H1 (cell line): Measurements from ENCODE around the gene RNF6. TPM values are rescaled to one million over a fixed set of nuclear protein-coding genes. Genes with fewer than 3 reads are reported as not detected.

Experiments
- CTCF ChIA-PET: fragments of 300-600 bp; sonication (Branson Sonifier 250); formaldehyde crosslinking; loops from one replicate; lab custom pipeline; 2021; ENCODE audit not compliant: partially characterized antibody; lab: Charles Lee
- POLR2A ChIA-PET: fragments of 300-600 bp; sonication (Branson Sonifier 250); formaldehyde crosslinking; loops from one replicate; lab custom pipeline; 2021; ENCODE audit warnings: inconsistent platforms; ENCODE audit not compliant: partially characterized antibody; lab: Charles Lee
- DNase-seq, 2 experiments: peaks; one replicate each; pipeline versions ENCODE4 v3.0.0 to v3.0.0-alpha.2; 2010 to 2022; ENCODE audit warnings: low spot score in 2 of 2, low read depth in 1 of 2, mixed read lengths in 1 of 2
- FAIRE-seq: peaks from 2 replicates; lab custom pipeline; 2011; peaks lifted over from hg19 to GRCh38; lab: Jason Lieb, UNC
- H2AFZ ChIP-seq: 2 replicates; pipeline ENCODE4 v1.8.1; 2012; ENCODE audit warnings: low read length, inconsistent platforms
- H2AK5ac ChIP-seq: 2 replicates; pipeline ENCODE4 v1.6.1; 2013; ENCODE audit warnings: low read depth, low read length
- H2BK120ac ChIP-seq: replicated peaks from 2 replicates; pipeline ENCODE3; 2013; ENCODE audit warnings: low read depth, low read length, inconsistent platforms
- H2BK12ac ChIP-seq: 2 replicates; pipeline ENCODE4 v1.6.1; 2013; ENCODE audit warnings: low read depth, low read length
- H2BK15ac ChIP-seq: 2 replicates; pipeline ENCODE4 v1.6.1; 2013; ENCODE audit warnings: low read length
- H2BK20ac ChIP-seq: 2 replicates; pipeline ENCODE4 v1.6.1; 2013; ENCODE audit warnings: low read length
- H2BK5ac ChIP-seq: 2 replicates; pipeline ENCODE4 v1.6.1; 2013; ENCODE audit warnings: low read depth, low read length
- H3K14ac ChIP-seq: 2 replicates; pipeline ENCODE4 v1.6.1; 2013; ENCODE audit warnings: inconsistent platforms; ENCODE audit not compliant: insufficient read length
- H3K18ac ChIP-seq: 2 replicates; pipeline ENCODE4 v1.6.1; 2013; ENCODE audit warnings: low read length; ENCODE audit errors: extremely low read depth
- H3K23ac ChIP-seq: 2 replicates; pipeline ENCODE4 v1.6.1; 2013; ENCODE audit warnings: inconsistent platforms; ENCODE audit not compliant: insufficient read length
- H3K23me2 ChIP-seq: 2 replicates; pipeline ENCODE4 v1.6.1; 2013; ENCODE audit warnings: low read depth, low read length
- H3K27ac ChIP-seq: 2 replicates; pipeline ENCODE4 v1.6.1; 2011; ENCODE audit warnings: low read depth, low read length, inconsistent platforms
- H3K27me3 ChIP-seq, 4 experiments: replicated peaks in 1 of 4; 1 replicate in 1 of 4; 2 replicates in 3 of 4; pipeline versions ENCODE4 v1.6.1 to v1.8.1; 2011 to 2013; ENCODE audit warnings: low read length in 3 of 4, mild to moderate bottlenecking in 3 of 4, inconsistent platforms in 2 of 4, mixed read lengths in 2 of 4, moderate library complexity in 1 of 4; ENCODE audit not compliant: control insufficient read depth in 3 of 4, insufficient read depth in 3 of 4; ENCODE audit errors: extremely low read depth in 1 of 4
- H3K36me3 ChIP-seq, 4 experiments: 2 replicates each; pipeline versions ENCODE4 v1.6.1 to v1.8.1; 2011 to 2013; ENCODE audit warnings: mild to moderate bottlenecking in 4 of 4, low read length in 3 of 4, moderate library complexity in 2 of 4, control low read depth in 1 of 4, inconsistent platforms in 1 of 4; ENCODE audit not compliant: insufficient read depth in 4 of 4, control insufficient read depth in 2 of 4
- H3K4ac ChIP-seq: replicated peaks from 2 replicates; pipeline ENCODE3; 2013; ENCODE audit warnings: low read length, low read depth, mixed read lengths, inconsistent platforms; ENCODE audit not compliant: insufficient read length
- H3K4me1 ChIP-seq, 4 experiments: replicated peaks in 1 of 4; 1 replicate in 1 of 4; 2 replicates in 3 of 4; pipeline versions ENCODE4 v1.6.1 to v1.8.1; 2011 to 2013; ENCODE audit warnings: low read length in 3 of 4, inconsistent platforms in 2 of 4, mixed read lengths in 1 of 4; ENCODE audit not compliant: insufficient read depth in 4 of 4, control insufficient read depth in 3 of 4
- H3K4me2 ChIP-seq, 2 experiments: 2 replicates each; pipeline versions ENCODE4 v1.6.1 to v1.8.1; 2011 to 2013; ENCODE audit warnings: low read depth in 2 of 2, low read length in 2 of 2, control low read depth in 1 of 2, inconsistent platforms in 1 of 2, mild to moderate bottlenecking in 1 of 2; ENCODE audit not compliant: insufficient read depth in 1 of 2
- H3K4me3 ChIP-seq, 4 experiments: fragments of 200-600, 300-600 bp in 1 of 4; sonication (generic), shearing (Covaris generic), sonication (Bioruptor Twin) in 1 of 4; 2 replicates each; pipeline versions ENCODE4 v1.5.1 to v1.8.1; 2011 to 2016; ENCODE audit warnings: low read length in 4 of 4, low read depth in 3 of 4, control low read depth in 2 of 4, inconsistent platforms in 2 of 4, mild to moderate bottlenecking in 2 of 4, mixed read lengths in 1 of 4, moderate library complexity in 1 of 4; ENCODE audit not compliant: insufficient read depth in 2 of 4; ENCODE audit errors: extremely low read depth in 1 of 4
- H3K56ac ChIP-seq: replicated peaks from 2 replicates; pipeline ENCODE3; 2013; ENCODE audit warnings: low read depth, mild to moderate bottlenecking, mixed read lengths, low read length, inconsistent platforms; ENCODE audit not compliant: insufficient read length
- H3K79me1 ChIP-seq: 2 replicates; pipeline ENCODE4 v1.6.1; 2013; ENCODE audit warnings: low read depth, low read length, control low read depth
- H3K79me2 ChIP-seq, 2 experiments: 2 replicates each; pipeline versions ENCODE4 v1.6.1 to v1.8.1; 2012 to 2013; ENCODE audit warnings: low read length in 2 of 2, mild to moderate bottlenecking in 2 of 2, inconsistent platforms in 1 of 2; ENCODE audit not compliant: insufficient read depth in 2 of 2, control insufficient read depth in 1 of 2
- H3K9ac ChIP-seq, 4 experiments: replicated peaks in 1 of 4; 1 replicate in 1 of 4; 2 replicates in 3 of 4; pipeline versions ENCODE4 v1.6.1 to v1.8.1; 2011 to 2013; ENCODE audit warnings: low read depth in 3 of 4, low read length in 3 of 4, control low read depth in 2 of 4, mild to moderate bottlenecking in 2 of 4, moderate library complexity in 2 of 4, inconsistent platforms in 1 of 4; ENCODE audit errors: extremely low read depth in 1 of 4
- H3K9me3 ChIP-seq, 2 experiments: 2 replicates each; pipeline versions ENCODE4 v1.6.1 to v1.8.1; 2012 to 2013; ENCODE audit warnings: mild to moderate bottlenecking in 2 of 2, moderate library complexity in 2 of 2, control low read depth in 1 of 2, inconsistent platforms in 1 of 2, low read depth in 1 of 2, low read length in 1 of 2, mixed read lengths in 1 of 2; ENCODE audit not compliant: insufficient read depth in 2 of 2
- H4K20me1 ChIP-seq, 2 experiments: replicated peaks in 1 of 2; 2 replicates each; pipeline versions ENCODE3 to v1.8.1; 2011 to 2013; ENCODE audit warnings: inconsistent platforms in 2 of 2, low read length in 2 of 2, mild to moderate bottlenecking in 1 of 2; ENCODE audit not compliant: insufficient read depth in 2 of 2, control insufficient read depth in 1 of 2
- H4K5ac ChIP-seq: 2 replicates; pipeline ENCODE4 v1.6.1; 2013; ENCODE audit warnings: low read length, low read depth, mixed read lengths, inconsistent platforms; ENCODE audit not compliant: insufficient read length
- H4K8ac ChIP-seq: 2 replicates; pipeline ENCODE4 v1.8.0; 2013; ENCODE audit warnings: mild to moderate bottlenecking, moderate library complexity, low read length, inconsistent platforms; ENCODE audit not compliant: insufficient read depth; ENCODE audit errors: extremely low read depth
- H4K91ac ChIP-seq: replicated peaks from 2 replicates; pipeline ENCODE3; 2013; ENCODE audit warnings: low read length, mixed read lengths, inconsistent platforms; ENCODE audit not compliant: insufficient read length
- ATF3 ChIP-seq: IDR thresholded peaks from 2 replicates; pipeline ENCODE4 v1.6.1; 2011; ENCODE audit warnings: low read depth, mild to moderate bottlenecking, low read length; ENCODE audit not compliant: insufficient read depth
- BACH1 ChIP-seq: IDR thresholded peaks from 2 replicates; pipeline ENCODE4 v1.6.1; 2012; ENCODE audit warnings: low read length, improper control_type of control experiment
- CREB1 ChIP-seq: IDR thresholded peaks from 2 replicates; pipeline ENCODE4 v1.6.1; 2012; ENCODE audit warnings: inconsistent platforms
- EP300 ChIP-seq, 2 experiments: IDR thresholded peaks; 1 replicate in 1 of 2; 2 replicates in 1 of 2; pipeline ENCODE4 v1.6.1; 2011 to 2012; ENCODE audit warnings: low read depth in 2 of 2, low read length in 2 of 2, mild to moderate bottlenecking in 2 of 2, borderline replicate concordance in 1 of 2, inconsistent platforms in 1 of 2, moderate library complexity in 1 of 2
- EZH2 ChIP-seq: fragments of 200-600 bp; sonication (generic); IDR thresholded peaks from 2 replicates; pipeline ENCODE4 v1.7.1; 2012; ENCODE audit warnings: low read depth, mild to moderate bottlenecking, moderate library complexity, low read length, inconsistent platforms; ENCODE audit not compliant: severe bottlenecking
- JUN ChIP-seq: IDR thresholded peaks from 2 replicates; pipeline ENCODE4 v1.6.1; 2011; ENCODE audit warnings: low read depth, mild to moderate bottlenecking, improper control_type of control experiment, low read length
- NRF1 ChIP-seq: IDR thresholded peaks from 2 replicates; pipeline ENCODE4 v1.6.1; 2011; ENCODE audit warnings: mild to moderate bottlenecking, low read depth, low read length, improper control_type of control experiment
- RNF2 ChIP-seq: fragments of 200-900, 300-1000 bp; sonication (generic); IDR thresholded peaks from 2 replicates; pipeline ENCODE4 v1.7.1; 2016; ENCODE audit warnings: borderline replicate concordance, low read depth, mild to moderate bottlenecking, antibody characterized with exemption, low read length; ENCODE audit not compliant: poor library complexity, severe bottlenecking; ENCODE audit errors: missing control alignments
- RXRA ChIP-seq: IDR thresholded peaks from 2 replicates; pipeline ENCODE4 v1.6.1; 2011; ENCODE audit warnings: low read depth, mild to moderate bottlenecking, low read length, moderate library complexity; ENCODE audit not compliant: insufficient read depth
- SIN3A ChIP-seq, 2 experiments: IDR thresholded peaks in 1 of 2; conservative IDR thresholded peaks in 1 of 2; 2 replicates each; pipeline ENCODE4 v1.6.1; 2011 to 2012; ENCODE audit warnings: low read length in 2 of 2, improper control_type of control experiment in 1 of 2, low read depth in 1 of 2, mild to moderate bottlenecking in 1 of 2
- SP2 ChIP-seq: IDR thresholded peaks from 2 replicates; pipeline ENCODE4 v1.6.1; 2012; ENCODE audit warnings: mild to moderate bottlenecking, low read length, inconsistent platforms
- SRF ChIP-seq: IDR thresholded peaks from 2 replicates; pipeline ENCODE4 v1.6.1; 2011; ENCODE audit warnings: mild to moderate bottlenecking, low read depth, low read length, moderate library complexity
- TEAD4 ChIP-seq: IDR thresholded peaks from 2 replicates; pipeline ENCODE4 v1.6.1; 2012; ENCODE audit warnings: low read depth, low read length, inconsistent platforms, mixed read lengths
- WGBS, 2 experiments: shearing (Covaris generic) in 1 of 2; methylation state at CpG; one replicate each; pipeline versions ENCODE4 v1.1.6 to v1.1.7; 2013 to 2015; ENCODE audit warnings: low lambda C conversion rate in 2 of 2, mixed read lengths in 2 of 2, inconsistent platforms in 1 of 2, low coverage in 1 of 2, missing lambda C conversion rate in 1 of 2; ENCODE audit not compliant: insufficient replicate concordance in 2 of 2, insufficient coverage in 1 of 2, insufficient read length in 1 of 2; ENCODE audit errors: extremely low coverage in 1 of 2, missing lambda C conversion rate in 1 of 2; 5-methylcytosine and 5-hydroxymethylcytosine counted together
- polyA plus RNA-seq, 7 experiments: library from polyadenylated mRNA; depleted of rRNA in 3 of 7; stranded (reverse) in 5 of 7; unstranded in 2 of 7; fragments of >200 nt in 5 of 7; fragments of 200-250 nt in 2 of 7; gene quantifications; 1 replicate in 5 of 7; 2 replicates in 1 of 7; 4 replicates in 1 of 7; pipeline versions ENCODE4 v1.2.1 to v1.2.3, GENCODE V29; 2011 to 2013; ENCODE audit warnings: missing spikeins in 2 of 7, mixed read lengths in 2 of 7
- total RNA-seq: library from RNA; stranded (reverse); fragmentation: NEBNext Ultra II Directional; extraction: Animal tissue kit (Norgen Biotek cat#: 25700); gene quantifications from 2 replicates; pipeline ENCODE4 v1.2.1, GENCODE V29; 2021

The RNF6 gene
- total and polyA plus RNA-seq, 2 of the 8 experiments (the other 6 are each of a cell fraction or from before 2014, with no cell fraction given): 4.0 to 13.8 TPM

- WGBS, 2 experiments: 84% methylated on average over 9 of the region's 13 CpGs; no CpG with 5 or more reads in 1 of the 2 experiments
- CTCF ChIA-PET: no interaction called here
- Histone ChIP-seq H2AFZ (no peak overlapping the region), H3K18ac (no peak overlapping the region), H3K56ac (no peak overlapping the region), H3K14ac (no peak overlapping the region), H2BK120ac (no peak overlapping the region), H4K8ac (peak overlapping the region; percentile 35; the same call in 1 of the 2 replicates), H4K20me1 (no peaks in the 10 kb centered on the region), H2BK20ac (no peak overlapping the region), H3K9me3 (no peaks in the 10 kb centered on the region), H2AK5ac (no peak overlapping the region), H4K5ac (no peak overlapping the region), H3K36me3 (no peaks in the 10 kb centered on the region), H2BK5ac (no peak overlapping the region), H3K9ac (no peak overlapping the region), H3K79me1 (no peaks in the 10 kb centered on the region), H2BK12ac (no peak overlapping the region), H3K4me2 (no peak overlapping the region), H3K27ac (no peak overlapping the region), H3K23ac (no peak overlapping the region), H4K91ac (no peak overlapping the region), H3K4me3 (no peak overlapping the region), H3K27me3 (no peaks in the 10 kb centered on the region; a peak in 2 of 7 replicates), H3K4ac (no peak overlapping the region), H2BK15ac (no peak overlapping the region), H3K23me2 (no peaks in the 10 kb centered on the region), H3K4me1 (no peaks in the 10 kb centered on the region), H3K79me2 (no peaks in the 10 kb centered on the region)
- no peak for FAIRE-seq
- no peak for DNase-seq
- TF ChIP-seq CREB1 (no peak), EP300 (IDR thresholded peaks at IDR 0.05; ENCODE audit: borderline replicate concordance in 1 of 2, low read depth in 2 of 2, low read length in 2 of 2) (no peak), BACH1 (no peak), RXRA (no peak), TEAD4 (no peak), SRF (no peak), SIN3A (conservative IDR thresholded peaks at IDR 0.05 in 1 of 2, IDR thresholded peaks at IDR 0.05 in 1 of 2; ENCODE audit: low read depth in 1 of 2, low read length in 2 of 2) (no peak), RNF2 (no peak), SP2 (no peak), NRF1 (no peak), EZH2 (no peak), ATF3 (no peak), JUN (no peak)
- POLR2A ChIA-PET: no interaction called here
Observed at GRCh38 chr13:26229080-26229615, 7.0 kb upstream of the RNF6 start.
